GM21360 (cell line): Measurements from ENCODE around the gene PALM.

ENCODE experiments used
- ATAC-seq: cut with Tn5 transposase; IDR thresholded peaks from one replicate; pipeline ENCODE4 v1.9.1; 2021; ENCODE audit warnings: mild to moderate bottlenecking, moderate library complexity; ENCODE audit not compliant: unreplicated experiment

PALM gene

GRCh38 chr19:778910-779653 lies 70.3 kb downstream of the PALM start:
- no peak for ATAC-seq

GRCh38 chr19:780935-781334 lies 72.2 kb downstream of the PALM start:
- ATAC-seq: no peak

GRCh38 chr19:781800-782184 lies 73.1 kb downstream of the PALM start:
- no peak for ATAC-seq

GRCh38 chr19:782185-782877 lies 73.6 kb downstream of the PALM start:
- ATAC-seq: no peak

GRCh38 chr19:782878-783668 lies 74.3 kb downstream of the PALM start:
- no peak for ATAC-seq

- ATAC-seq: no peak
Observed at GRCh38 chr19:784541-784940, 75.8 kb downstream of the PALM start.

GRCh38 chr19:787536-787935 lies 78.8 kb downstream of the PALM start:
- ATAC-seq: no peak

GRCh38 chr19:788686-788982 lies 79.9 kb downstream of the PALM start:
- no peak for ATAC-seq

- ATAC-seq: no peak
Observed at GRCh38 chr19:788983-789700, 80.4 kb downstream of the PALM start.

- ATAC-seq: no peak
Observed at GRCh38 chr19:789701-790060, 80.9 kb downstream of the PALM start.

GRCh38 chr19:791007-791566 lies 82.4 kb downstream of the PALM start:
- ATAC-seq: no peak

- ATAC-seq: no peak
Observed at GRCh38 chr19:791567-792305, 83.0 kb downstream of the PALM start.

- no peak for ATAC-seq
Observed at GRCh38 chr19:792306-792885, 83.7 kb downstream of the PALM start.

- ATAC-seq: no peak
Observed at GRCh38 chr19:793806-794205, 85.1 kb downstream of the PALM start.

GRCh38 chr19:795073-795611 lies 86.4 kb downstream of the PALM start:
- no peak for ATAC-seq

GRCh38 chr19:795691-796581 lies 87.2 kb downstream of the PALM start:
- no peak for ATAC-seq

GRCh38 chr19:796692-797527 lies 88.2 kb downstream of the PALM start, which contains the start of gene PTBP1:
TSS of gene PTBP1 (plus strand) at chr19:797452. CDS start at chr19:797498, 46 bp downstream.
- ATAC-seq: peak; percentile 67
